SH-SY5Y (cell line): Measurements from ENCODE around the gene SIX1.

Experiments
- GATA2 ChIP-seq: IDR thresholded peaks from 2 replicates; pipeline ENCODE4 v1.6.1; 2011; ENCODE audit warnings: mild to moderate bottlenecking, low read depth, low read length
- GATA3 ChIP-seq: IDR thresholded peaks from 2 replicates; pipeline ENCODE4 v1.6.1; 2011; ENCODE audit warnings: low read depth, mild to moderate bottlenecking, low read length, moderate library complexity

- no peak for TF ChIP-seq GATA2
- no peak for TF ChIP-seq GATA3
Measured at GRCh38 chr14:60637479-60638315, 11.6 kb downstream of the SIX1 start.
